MCF 10A (cell line): ENCODE measurements around the gene NFX1. TPM values are rescaled to one million over a fixed set of nuclear protein-coding genes. Genes with fewer than 3 reads are reported as not detected.

Experiments used
- BruUV-seq: library from RNA; stranded (reverse); fragments of 400-500 nt; replicated peaks from 2 replicates; lab custom pipeline; 2021; lab: Mats Ljungman, UMichigan
- CTCF ChIA-PET: fragments of 300-600 bp; sonication (Branson Sonifier 250); formaldehyde crosslinking; extraction: SDS; loops from one replicate; lab custom pipeline; 2021; ENCODE audit warnings: antibody characterized with exemption, inconsistent platforms; lab: Yijun Ruan, JAX
- POLR2A ChIA-PET: fragments of 300-600, 350-650 bp; sonication (Branson Sonifier 250); formaldehyde crosslinking; extraction: SDS; loops from one replicate; lab custom pipeline; 2020; ENCODE audit warnings: antibody characterized with exemption, inconsistent platforms; lab: Yijun Ruan, JAX
- DNase-seq: peaks from one replicate; pipeline ENCODE4 v3.0.0-alpha.2; 2018; ENCODE audit not compliant: unreplicated experiment
- H3K27ac Mint-ChIP-seq: one replicate; pipeline ENCODE4 v1.8.0; 2022; ENCODE audit warnings: mild to moderate bottlenecking, low read depth, mixed read lengths; ENCODE audit not compliant: unreplicated experiment
- H3K27me3 Mint-ChIP-seq: one replicate; pipeline ENCODE4 v1.8.0; 2022; ENCODE audit warnings: mixed read lengths; ENCODE audit not compliant: insufficient read depth, unreplicated experiment
- H3K36me3 Mint-ChIP-seq: one replicate; pipeline ENCODE4 v1.8.0; 2022; ENCODE audit warnings: mild to moderate bottlenecking, moderate library complexity, mixed read lengths; ENCODE audit not compliant: insufficient read depth, unreplicated experiment
- H3K4me1 Mint-ChIP-seq: one replicate; pipeline ENCODE4 v1.8.0; 2022; ENCODE audit warnings: mixed read lengths; ENCODE audit not compliant: insufficient read depth, unreplicated experiment
- H3K4me3 Mint-ChIP-seq: one replicate; pipeline ENCODE4 v1.8.0; 2022; ENCODE audit warnings: mild to moderate bottlenecking, moderate library complexity, mixed read lengths; ENCODE audit not compliant: unreplicated experiment
- H3K9me3 Mint-ChIP-seq: one replicate; pipeline ENCODE4 v1.8.0; 2022; ENCODE audit warnings: mixed read lengths; ENCODE audit not compliant: unreplicated experiment
- intact Hi-C: fragments of 100-400 bp; cut with micrococcal nuclease; formaldehyde crosslinking; loops from 2 replicates; pipeline ENCODE4 v1.14.1; 2022
- total RNA-seq: library from RNA; stranded (reverse); gene quantifications from 2 replicates; pipeline ENCODE4 v1.2.3, GENCODE V29; 2022
- TF ChIP-seq, protein P1 (sequence below): fragments of 200-600 bp; IDR thresholded peaks from one replicate; pipeline ENCODE4 v1.8.0; 2022; ENCODE audit warnings: antibody characterized with exemption, mild to moderate bottlenecking; ENCODE audit not compliant: unreplicated experiment

The NFX1 gene
- total RNA-seq, 1 experiment from 2014 or later, result 78.5 TPM

- BruUV-seq, result no TSS peak
- no peak overlapping the region for H3K27ac Mint-ChIP-seq
- H3K36me3 Mint-ChIP-seq, result peaks cover 84% of the 10 kb centered on the region
- intact Hi-C loops, result no loop called here
- CTCF ChIA-PET, result interaction anchor here (1.8 kb wide), 1 partner anchor 35 kb away, joined by 4 read pairs; no protein-coding TSS in a partner anchor
- TF ChIP-seq, protein P1, sequence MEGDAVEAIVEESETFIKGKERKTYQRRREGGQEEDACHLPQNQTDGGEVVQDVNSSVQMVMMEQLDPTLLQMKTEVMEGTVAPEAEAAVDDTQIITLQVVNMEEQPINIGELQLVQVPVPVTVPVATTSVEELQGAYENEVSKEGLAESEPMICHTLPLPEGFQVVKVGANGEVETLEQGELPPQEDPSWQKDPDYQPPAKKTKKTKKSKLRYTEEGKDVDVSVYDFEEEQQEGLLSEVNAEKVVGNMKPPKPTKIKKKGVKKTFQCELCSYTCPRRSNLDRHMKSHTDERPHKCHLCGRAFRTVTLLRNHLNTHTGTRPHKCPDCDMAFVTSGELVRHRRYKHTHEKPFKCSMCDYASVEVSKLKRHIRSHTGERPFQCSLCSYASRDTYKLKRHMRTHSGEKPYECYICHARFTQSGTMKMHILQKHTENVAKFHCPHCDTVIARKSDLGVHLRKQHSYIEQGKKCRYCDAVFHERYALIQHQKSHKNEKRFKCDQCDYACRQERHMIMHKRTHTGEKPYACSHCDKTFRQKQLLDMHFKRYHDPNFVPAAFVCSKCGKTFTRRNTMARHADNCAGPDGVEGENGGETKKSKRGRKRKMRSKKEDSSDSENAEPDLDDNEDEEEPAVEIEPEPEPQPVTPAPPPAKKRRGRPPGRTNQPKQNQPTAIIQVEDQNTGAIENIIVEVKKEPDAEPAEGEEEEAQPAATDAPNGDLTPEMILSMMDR, result no peak
- DNase-seq, result no peak
- H3K4me1 Mint-ChIP-seq, result no peaks in the 10 kb centered on the region
- H3K4me3 Mint-ChIP-seq, result no peak overlapping the region
- no peaks in the 10 kb centered on the region for H3K27me3 Mint-ChIP-seq
- peaks cover 7% of the 10 kb centered on the region for H3K9me3 Mint-ChIP-seq
- POLR2A ChIA-PET, result no interaction called here
These were observed 49.9 kb downstream of the NFX1 start for GRCh38 chr9:33340186-33340585.

DNA sequence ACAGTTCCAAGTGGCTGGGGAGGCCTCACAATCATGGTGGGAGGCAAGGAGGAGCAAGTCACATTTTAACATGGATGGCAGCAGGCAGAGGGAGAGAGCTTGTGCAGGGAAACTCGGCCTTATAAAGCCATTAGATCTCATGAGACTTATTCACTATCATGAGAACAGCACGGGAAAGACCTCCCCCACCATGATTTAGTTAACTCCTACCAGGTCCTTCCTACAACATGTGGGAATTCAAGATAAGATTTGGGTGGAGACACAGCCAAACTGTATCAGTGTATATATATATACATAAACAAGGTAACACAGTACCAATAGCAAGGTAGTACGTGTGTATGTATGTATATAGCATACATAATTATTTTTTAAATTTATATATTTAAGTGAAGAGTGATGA, 50.9 kb downstream of the NFX1 start:
- POLR2A ChIA-PET, result no interaction called here
- CTCF ChIA-PET, result no interaction called here
- Mint-ChIP-seq H3K27ac (no peak overlapping the region), H3K4me1 (no peaks in the 10 kb centered on the region), H3K27me3 (no peaks in the 10 kb centered on the region), H3K9me3 (peaks cover 7% of the 10 kb centered on the region), H3K36me3 (peaks cover 92% of the 10 kb centered on the region), H3K4me3 (no peak overlapping the region)
- DNase-seq, result no peak
- BruUV-seq, result no TSS peak
- intact Hi-C loops, result no loop called here
- TF ChIP-seq, protein P1, result no peak

GRCh38 chr9:33344145-33344544, 53.8 kb downstream of the NFX1 start:
- H3K36me3 Mint-ChIP-seq, result peaks cover 99% of the 10 kb centered on the region
- intact Hi-C loops, result no loop called here
- no peak overlapping the region for H3K27ac Mint-ChIP-seq
- no peaks in the 10 kb centered on the region for H3K4me1 Mint-ChIP-seq
- no peaks in the 10 kb centered on the region for H3K27me3 Mint-ChIP-seq
- no peak overlapping the region for H3K4me3 Mint-ChIP-seq
- ChIA-PET CTCF (no interaction called here), POLR2A (no interaction called here)
- no TSS peak for BruUV-seq
- no peak for DNase-seq
- H3K9me3 Mint-ChIP-seq, result peaks cover 3% of the 10 kb centered on the region
- TF ChIP-seq, protein P1, result no peak

DNA sequence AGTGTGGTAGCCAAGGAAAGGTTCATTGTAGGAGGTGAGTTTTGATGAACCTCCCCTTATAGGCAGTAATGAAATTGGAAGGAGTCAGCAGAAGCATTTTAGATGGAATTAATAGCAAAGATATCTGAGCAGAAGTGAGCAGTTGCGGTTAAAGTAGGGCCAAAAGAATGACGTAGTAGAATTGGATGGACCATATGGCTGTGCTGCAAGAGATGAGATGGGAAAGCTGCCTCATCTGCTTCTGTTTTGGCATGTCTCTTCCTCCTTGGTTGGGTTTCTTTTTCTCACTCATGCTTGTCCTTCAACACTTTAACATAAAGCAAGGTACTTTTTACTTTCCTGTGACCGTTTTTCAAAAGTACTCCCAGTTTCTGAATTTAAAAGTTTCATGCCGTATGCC, 56.2 kb downstream of the NFX1 start:
- TF ChIP-seq, protein P1, result no peak
- H3K9me3 Mint-ChIP-seq, result no peaks in the 10 kb centered on the region
- ChIA-PET POLR2A (no interaction called here), CTCF (no interaction called here)
- no peak for DNase-seq
- peaks cover 97% of the 10 kb centered on the region for H3K36me3 Mint-ChIP-seq
- intact Hi-C loops, result no loop called here
- H3K4me3 Mint-ChIP-seq, result no peak overlapping the region
- H3K4me1 Mint-ChIP-seq, result no peaks in the 10 kb centered on the region
- no peaks in the 10 kb centered on the region for H3K27me3 Mint-ChIP-seq
- no TSS peak for BruUV-seq
- no peak overlapping the region for H3K27ac Mint-ChIP-seq
